HEK293T (cell line): ENCODE results near the gene BPIFB2.
"Not testable (repeated sequence)": the region's sequence is repeated elsewhere in the genome, so short reads cannot be mapped to it uniquely, and the experiment has no call there.

Source experiments
- CTCF ChIA-PET: fragments of 350-600 bp; formaldehyde crosslinking; extraction: SDS; loops from one replicate; lab custom pipeline; 2021; ENCODE audit warnings: antibody characterized with exemption, inconsistent platforms; lab: Yijun Ruan, JAX
- POLR2A ChIA-PET: fragments of 350-600 bp; formaldehyde crosslinking; extraction: SDS; loops from one replicate; lab custom pipeline; 2020; ENCODE audit warnings: antibody characterized with exemption, inconsistent platforms; lab: Yijun Ruan, JAX
- DNase-seq: peaks from one replicate; pipeline ENCODE4 v3.0.0; 2012; ENCODE audit warnings: mixed read lengths; ENCODE audit errors: extremely low spot score
- ARNT ChIP-seq: fragments of 450-650 bp; IDR thresholded peaks from 2 replicates; pipeline ENCODE4 v1.6.1; 2017; ENCODE audit warnings: mild to moderate bottlenecking
- BHLHE40 ChIP-seq: fragments of 450-650 bp; IDR thresholded peaks from 2 replicates; pipeline ENCODE4 v1.6.1; 2016; ENCODE audit warnings: mild to moderate bottlenecking, moderate library complexity, borderline replicate concordance
- CTBP1 ChIP-seq: fragments of 450-650 bp; IDR thresholded peaks from 2 replicates; pipeline ENCODE4 v1.6.1; 2016; ENCODE audit warnings: borderline replicate concordance
- ELF4 ChIP-seq: fragments of 450-650 bp; IDR thresholded peaks from 2 replicates; pipeline ENCODE4 v1.6.1; 2017; ENCODE audit warnings: antibody characterized with exemption
- FOXA1 ChIP-seq: fragments of 450-650 bp; IDR thresholded peaks from 2 replicates; pipeline ENCODE4 v1.6.1; 2016; ENCODE audit warnings: mild to moderate bottlenecking
- FOXK2 ChIP-seq: fragments of 450-650 bp; IDR thresholded peaks from 2 replicates; pipeline ENCODE4 v1.6.1; 2016; ENCODE audit warnings: mild to moderate bottlenecking
- FOXM1 ChIP-seq: fragments of 450-650 bp; IDR thresholded peaks from 2 replicates; pipeline ENCODE4 v1.6.1; 2017; ENCODE audit warnings: mild to moderate bottlenecking, borderline replicate concordance
- HDGF ChIP-seq: fragments of 450-650 bp; IDR thresholded peaks from 2 replicates; pipeline ENCODE4 v1.6.1; 2017; ENCODE audit warnings: antibody characterized with exemption, borderline replicate concordance
- L3MBTL2 ChIP-seq: fragments of 450-650 bp; conservative IDR thresholded peaks from 2 replicates; pipeline ENCODE4 v1.6.1; 2016; ENCODE audit warnings: mild to moderate bottlenecking
- LEF1 ChIP-seq: fragments of 450-650 bp; IDR thresholded peaks from 2 replicates; pipeline ENCODE4 v1.6.1; 2017; ENCODE audit warnings: mild to moderate bottlenecking, borderline replicate concordance
- NFRKB ChIP-seq: fragments of 450-650 bp; IDR thresholded peaks from 2 replicates; pipeline ENCODE4 v1.6.1; 2016; ENCODE audit warnings: mild to moderate bottlenecking, moderate library complexity
- SP1 ChIP-seq: fragments of 450-650 bp; IDR thresholded peaks from 2 replicates; pipeline ENCODE4 v1.6.1; 2017
- SUZ12 ChIP-seq: fragments of 450-650 bp; IDR thresholded peaks from 2 replicates; pipeline ENCODE4 v1.6.1; 2016; ENCODE audit warnings: mild to moderate bottlenecking
- TARDBP ChIP-seq: fragments of 450-650 bp; IDR thresholded peaks from 2 replicates; pipeline ENCODE4 v1.6.1; 2016
- ZNF384 ChIP-seq: fragments of 450-650 bp; IDR thresholded peaks from 2 replicates; pipeline ENCODE4 v1.6.1; 2016
- TF ChIP-seq, protein P1 (sequence below): fragments of 450-650 bp; IDR thresholded peaks from 2 replicates; pipeline ENCODE4 v1.6.1; 2016

Gene BPIFB2

DNA sequence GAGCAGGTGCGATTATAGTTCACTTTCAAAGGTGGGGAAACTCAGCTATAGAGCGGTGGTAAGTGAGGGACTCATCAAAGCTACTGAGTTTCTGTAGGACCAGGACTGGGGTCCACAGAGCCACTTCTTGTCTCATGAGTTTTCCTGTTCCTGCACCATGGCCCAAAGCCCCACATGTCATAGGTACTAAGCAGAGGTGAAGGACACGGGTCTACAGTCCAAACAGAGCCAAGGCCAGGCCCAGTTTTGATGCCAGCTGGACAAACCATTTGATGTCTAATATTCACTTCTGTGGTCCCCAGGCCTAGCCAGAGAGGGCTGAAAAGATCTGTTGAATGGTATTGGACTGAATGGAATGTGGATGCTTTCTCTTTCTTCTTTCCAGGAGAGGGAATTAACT lies 34.9 kb downstream of the BPIFB2 start:
- no peak for DNase-seq
- POLR2A ChIA-PET = no interaction called here
- CTCF ChIA-PET = interaction anchor here (0.7 kb wide), 1 partner anchor 12 kb away, joined by 5 read pairs; no protein-coding TSS in a partner anchor
- TF ChIP-seq FOXM1 (no peak), CTBP1 (no peak)

DNA sequence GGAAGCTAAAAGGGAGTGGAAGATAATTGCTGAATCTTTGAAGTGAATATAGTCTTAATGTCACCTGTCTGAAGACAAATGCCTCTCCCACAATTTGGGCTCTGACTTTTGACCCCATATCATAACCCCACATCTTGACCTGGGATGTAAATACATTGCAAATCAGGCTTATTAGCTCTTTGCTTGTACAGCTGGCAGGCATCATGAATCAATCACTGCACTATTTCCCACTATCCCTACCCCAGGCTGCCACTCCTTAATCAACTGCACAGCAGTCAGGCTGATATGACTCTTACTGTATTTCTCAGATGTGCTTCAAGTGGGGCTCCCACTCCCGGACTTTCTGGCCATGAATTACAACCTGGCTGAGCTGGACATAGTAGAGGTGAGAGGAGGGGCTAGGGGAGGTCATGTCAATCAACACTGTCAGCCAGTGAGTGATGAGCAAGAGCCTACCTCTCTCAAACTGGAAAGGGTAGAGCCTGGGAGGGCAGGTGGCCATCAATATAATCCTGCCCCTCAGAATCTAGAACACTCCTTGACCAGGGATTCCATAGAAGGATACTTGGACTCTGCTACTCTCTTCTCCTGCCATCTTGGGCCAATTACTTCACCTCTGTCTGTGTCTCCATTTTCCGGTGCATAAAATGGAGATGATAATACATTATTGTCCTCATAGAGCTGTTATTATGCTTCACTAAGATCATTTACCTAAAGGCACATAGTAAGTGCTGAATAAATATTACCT lies 35.7 kb downstream of the BPIFB2 start:
- ChIA-PET POLR2A (no interaction called here), CTCF (no interaction called here)
- no peak for TF ChIP-seq L3MBTL2
- no peak for TF ChIP-seq CTBP1
- TF ChIP-seq BHLHE40 = no peak
- no peak for TF ChIP-seq NFRKB
- no peak for TF ChIP-seq LEF1
- no peak for TF ChIP-seq ELF4
- TF ChIP-seq ZNF384 = no peak
- TF ChIP-seq, protein P1, sequence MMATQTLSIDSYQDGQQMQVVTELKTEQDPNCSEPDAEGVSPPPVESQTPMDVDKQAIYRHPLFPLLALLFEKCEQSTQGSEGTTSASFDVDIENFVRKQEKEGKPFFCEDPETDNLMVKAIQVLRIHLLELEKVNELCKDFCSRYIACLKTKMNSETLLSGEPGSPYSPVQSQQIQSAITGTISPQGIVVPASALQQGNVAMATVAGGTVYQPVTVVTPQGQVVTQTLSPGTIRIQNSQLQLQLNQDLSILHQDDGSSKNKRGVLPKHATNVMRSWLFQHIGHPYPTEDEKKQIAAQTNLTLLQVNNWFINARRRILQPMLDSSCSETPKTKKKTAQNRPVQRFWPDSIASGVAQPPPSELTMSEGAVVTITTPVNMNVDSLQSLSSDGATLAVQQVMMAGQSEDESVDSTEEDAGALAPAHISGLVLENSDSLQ = no peak
- DNase-seq = no peak

DNA sequence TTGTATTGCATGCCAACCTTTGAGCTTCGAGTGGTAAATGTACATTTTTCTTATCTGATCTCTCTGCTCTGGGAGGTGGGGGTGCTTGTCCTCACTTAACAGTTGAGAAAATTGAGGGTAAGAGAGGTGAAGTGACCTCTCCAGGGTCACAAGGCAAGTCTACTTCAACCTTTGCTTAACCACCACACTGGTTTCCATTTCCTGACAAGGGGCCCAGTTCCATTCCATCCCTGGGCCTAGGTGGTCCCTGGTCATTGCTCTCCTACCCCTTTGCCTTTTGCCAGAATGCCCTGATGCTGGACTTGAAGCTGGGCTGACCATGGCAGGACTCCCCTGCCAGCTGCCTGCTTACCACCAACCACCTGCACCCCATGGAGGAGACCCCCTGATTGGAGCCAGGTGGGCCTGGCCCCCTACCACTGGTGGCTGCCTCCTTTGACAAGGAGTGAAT lies 36.3 kb downstream of the BPIFB2 start:
- TF ChIP-seq NFRKB (no peak), ZNF384 (no peak), FOXA1 (no peak)
- ChIA-PET CTCF (no interaction called here), POLR2A (no interaction called here)
- DNase-seq = no peak

DNA sequence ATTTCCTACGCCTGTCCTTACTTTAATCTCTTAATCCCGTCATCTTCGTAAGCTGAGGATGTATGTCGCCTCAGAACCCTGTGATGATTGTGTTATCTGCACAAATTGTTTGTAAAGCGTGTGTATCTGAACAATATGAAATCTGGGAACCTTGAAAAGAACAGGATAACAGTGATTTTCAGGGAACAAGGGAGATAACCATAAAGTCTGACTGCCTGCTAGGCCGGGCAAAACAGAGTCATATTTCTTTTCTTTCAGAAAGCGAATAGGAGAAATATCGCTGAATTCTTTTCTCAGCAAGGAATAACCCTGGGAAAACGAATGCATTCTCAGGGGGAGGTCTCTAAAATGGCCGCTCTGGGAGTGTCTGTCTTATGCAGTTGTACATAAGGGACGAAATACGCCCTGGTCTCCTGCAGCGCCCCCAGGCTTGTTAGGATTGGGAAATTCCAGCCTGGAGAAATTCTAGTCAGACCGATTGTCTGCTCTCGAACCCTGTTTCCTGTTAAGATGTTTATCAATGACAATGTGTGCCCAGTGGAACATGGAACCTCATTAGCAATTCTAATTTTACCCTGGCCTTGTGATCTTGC lies 37.7 kb downstream of the BPIFB2 start:
- DNase-seq, POLR2A ChIA-PET, CTCF ChIA-PET: not testable (repeated sequence)

DNA sequence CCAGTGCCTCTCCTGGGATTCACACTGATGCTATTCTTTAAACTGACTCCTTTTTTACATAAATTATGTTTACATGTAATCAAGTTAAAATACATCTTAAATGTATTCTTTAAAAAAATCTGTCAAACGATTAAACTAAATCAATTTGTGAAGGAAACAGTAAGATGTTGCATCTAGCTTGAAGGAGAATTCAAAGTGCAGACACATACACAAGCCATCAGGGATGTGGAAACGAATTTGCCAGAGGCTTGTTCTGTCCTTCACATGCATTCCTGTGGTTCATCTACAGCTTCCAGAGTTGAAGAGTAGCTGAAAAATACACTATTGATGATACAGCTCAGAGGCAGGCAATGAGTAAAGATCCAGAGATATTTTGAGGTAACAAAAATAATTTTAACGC lies 38.9 kb downstream of the BPIFB2 start:
- DNase-seq = no peak
- CTCF ChIA-PET = no interaction called here
- POLR2A ChIA-PET = no interaction called here
- TF ChIP-seq FOXM1 = no peak
- no peak for TF ChIP-seq FOXK2
- TF ChIP-seq, protein P1 = no peak
- TF ChIP-seq ARNT = no peak
- no peak for TF ChIP-seq BHLHE40
- TF ChIP-seq TARDBP = no peak
- TF ChIP-seq FOXA1 = no peak
- no peak for TF ChIP-seq ZNF384
- no peak for TF ChIP-seq NFRKB
- no peak for TF ChIP-seq HDGF
- no peak for TF ChIP-seq LEF1
- no peak for TF ChIP-seq CTBP1

DNA sequence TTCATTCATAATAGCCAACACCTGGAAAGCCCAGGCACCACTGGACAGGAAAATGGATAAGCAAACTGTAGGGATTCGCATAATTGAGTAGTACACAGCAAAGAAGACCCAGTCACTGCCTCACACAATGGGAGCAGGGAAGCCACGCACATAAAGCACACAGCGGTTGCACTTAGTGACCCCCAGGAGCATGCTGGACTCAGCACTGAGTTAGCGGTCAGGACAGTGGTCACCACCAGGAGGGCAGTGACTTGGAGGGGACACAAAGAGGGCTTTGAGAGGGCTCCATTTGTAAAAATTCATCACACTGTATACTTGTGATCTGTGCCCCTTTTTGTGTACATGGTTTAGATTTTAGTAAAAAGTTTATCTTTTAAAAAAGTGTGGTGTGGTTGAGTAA lies 43.8 kb downstream of the BPIFB2 start:
- POLR2A ChIA-PET = no interaction called here
- DNase-seq = no peak
- TF ChIP-seq ELF4 (no peak), BHLHE40 (no peak)
- CTCF ChIA-PET = interaction anchor here (0.6 kb wide), 1 partner anchor 399 kb away, joined by 3 read pairs; no protein-coding TSS in a partner anchor

DNA sequence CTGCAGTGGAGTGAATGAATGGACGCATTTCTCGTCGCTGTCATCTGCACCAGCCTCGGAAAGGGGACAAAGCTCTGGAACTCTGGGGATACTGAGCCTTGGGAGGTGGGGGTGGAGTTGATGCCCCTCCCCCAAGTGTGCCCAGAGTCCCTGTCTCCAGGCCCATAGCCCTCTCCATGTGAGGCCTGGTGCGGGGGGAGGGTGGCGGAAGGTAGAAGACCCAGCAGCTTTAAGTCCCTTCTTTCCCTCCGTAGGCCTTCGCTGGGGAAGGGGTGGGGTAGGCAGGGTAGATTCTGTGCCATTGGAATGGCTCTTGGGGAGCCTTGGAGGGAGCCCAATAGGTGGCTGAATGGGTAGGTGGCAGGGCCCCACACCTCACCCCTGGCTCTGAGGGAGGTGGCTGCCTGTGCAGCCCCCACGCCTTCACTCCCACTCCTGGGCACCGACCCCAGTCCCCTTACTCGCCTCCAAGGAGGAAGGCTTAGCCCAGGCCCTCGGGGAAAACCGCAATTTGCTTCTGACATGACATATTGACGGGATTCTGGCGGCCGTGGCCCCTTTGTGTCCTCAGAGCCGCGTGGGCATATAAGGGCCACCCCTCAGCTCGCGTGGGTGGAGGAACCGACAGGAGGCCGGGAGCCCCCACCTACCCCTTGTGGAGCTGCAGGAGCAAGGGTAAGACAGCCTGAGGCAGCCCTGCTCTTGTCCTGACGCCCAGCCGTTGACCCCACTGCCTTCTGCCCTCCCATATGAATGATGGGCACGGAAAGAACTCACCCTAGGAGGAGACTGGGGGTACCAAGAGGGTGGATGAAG lies 46.0 kb downstream of the BPIFB2 start, which contains the start of gene BPIFB3:
BPIFB3 (plus strand) TSS at position 613 of the 816 bp plus-strand sequence. CDS start 1,533 bp downstream, outside the sequence.
- TF ChIP-seq FOXK2 (no peak), LEF1 (no peak), ELF4 (no peak), NFRKB (no peak), FOXM1 (no peak), TARDBP (no peak), HDGF (no peak), BHLHE40 (no peak), SP1 (no peak), ZNF384 (no peak), ARNT (no peak), FOXA1 (no peak), L3MBTL2 (no peak), SUZ12 (no peak), CTBP1 (no peak)
- TF ChIP-seq, protein P1 = no peak
- ChIA-PET CTCF (no interaction called here), POLR2A (no interaction called here)
- no peak for DNase-seq
